Retinal pigment epithelial cell (primary cell): Measurements from ENCODE around the gene CMTM3.
A peak's percentile ranks its signal among the peaks of the same experiment; 100 is the strongest.

Experiments used
- DNase-seq: peaks from one replicate; pipeline ENCODE4 v3.0.0-alpha.2; 2010; ENCODE audit warnings: low read depth
- H3K4me3 ChIP-seq: 2 replicates; pipeline ENCODE4 v1.5.1; 2011; ENCODE audit warnings: mild to moderate bottlenecking, low read length, control low read depth, moderate library complexity
- TF ChIP-seq, protein P1 (sequence below): conservative IDR thresholded peaks from 2 replicates; pipeline ENCODE4 v1.5.1; 2011; ENCODE audit warnings: low read depth, low read length, control low read depth, inconsistent platforms

Gene CMTM3

DNA sequence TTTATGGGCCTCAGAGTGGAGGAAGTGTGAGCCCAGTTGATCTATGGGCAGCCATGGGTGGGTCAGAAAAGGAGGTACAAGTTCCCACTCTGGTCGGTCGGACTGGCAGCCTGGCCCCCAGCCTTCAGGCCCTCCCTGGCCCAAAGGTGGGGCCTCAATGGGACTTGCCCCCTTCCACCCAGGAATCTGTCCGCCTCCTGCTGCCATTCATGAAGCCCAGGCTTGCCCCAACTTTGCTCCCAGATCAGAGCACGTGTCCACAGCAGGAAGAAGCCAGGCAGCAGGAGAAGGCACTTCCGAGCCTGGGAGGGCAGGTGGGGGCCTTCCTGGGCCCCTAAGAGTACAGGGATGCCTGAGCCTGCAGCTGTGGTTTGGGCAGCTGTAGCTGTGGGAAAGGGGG, 3.0 kb upstream of the CMTM3 start:
- no peak for DNase-seq
- TF ChIP-seq, protein P1, sequence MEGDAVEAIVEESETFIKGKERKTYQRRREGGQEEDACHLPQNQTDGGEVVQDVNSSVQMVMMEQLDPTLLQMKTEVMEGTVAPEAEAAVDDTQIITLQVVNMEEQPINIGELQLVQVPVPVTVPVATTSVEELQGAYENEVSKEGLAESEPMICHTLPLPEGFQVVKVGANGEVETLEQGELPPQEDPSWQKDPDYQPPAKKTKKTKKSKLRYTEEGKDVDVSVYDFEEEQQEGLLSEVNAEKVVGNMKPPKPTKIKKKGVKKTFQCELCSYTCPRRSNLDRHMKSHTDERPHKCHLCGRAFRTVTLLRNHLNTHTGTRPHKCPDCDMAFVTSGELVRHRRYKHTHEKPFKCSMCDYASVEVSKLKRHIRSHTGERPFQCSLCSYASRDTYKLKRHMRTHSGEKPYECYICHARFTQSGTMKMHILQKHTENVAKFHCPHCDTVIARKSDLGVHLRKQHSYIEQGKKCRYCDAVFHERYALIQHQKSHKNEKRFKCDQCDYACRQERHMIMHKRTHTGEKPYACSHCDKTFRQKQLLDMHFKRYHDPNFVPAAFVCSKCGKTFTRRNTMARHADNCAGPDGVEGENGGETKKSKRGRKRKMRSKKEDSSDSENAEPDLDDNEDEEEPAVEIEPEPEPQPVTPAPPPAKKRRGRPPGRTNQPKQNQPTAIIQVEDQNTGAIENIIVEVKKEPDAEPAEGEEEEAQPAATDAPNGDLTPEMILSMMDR = no peak
- no peak overlapping the region for H3K4me3 ChIP-seq

DNA sequence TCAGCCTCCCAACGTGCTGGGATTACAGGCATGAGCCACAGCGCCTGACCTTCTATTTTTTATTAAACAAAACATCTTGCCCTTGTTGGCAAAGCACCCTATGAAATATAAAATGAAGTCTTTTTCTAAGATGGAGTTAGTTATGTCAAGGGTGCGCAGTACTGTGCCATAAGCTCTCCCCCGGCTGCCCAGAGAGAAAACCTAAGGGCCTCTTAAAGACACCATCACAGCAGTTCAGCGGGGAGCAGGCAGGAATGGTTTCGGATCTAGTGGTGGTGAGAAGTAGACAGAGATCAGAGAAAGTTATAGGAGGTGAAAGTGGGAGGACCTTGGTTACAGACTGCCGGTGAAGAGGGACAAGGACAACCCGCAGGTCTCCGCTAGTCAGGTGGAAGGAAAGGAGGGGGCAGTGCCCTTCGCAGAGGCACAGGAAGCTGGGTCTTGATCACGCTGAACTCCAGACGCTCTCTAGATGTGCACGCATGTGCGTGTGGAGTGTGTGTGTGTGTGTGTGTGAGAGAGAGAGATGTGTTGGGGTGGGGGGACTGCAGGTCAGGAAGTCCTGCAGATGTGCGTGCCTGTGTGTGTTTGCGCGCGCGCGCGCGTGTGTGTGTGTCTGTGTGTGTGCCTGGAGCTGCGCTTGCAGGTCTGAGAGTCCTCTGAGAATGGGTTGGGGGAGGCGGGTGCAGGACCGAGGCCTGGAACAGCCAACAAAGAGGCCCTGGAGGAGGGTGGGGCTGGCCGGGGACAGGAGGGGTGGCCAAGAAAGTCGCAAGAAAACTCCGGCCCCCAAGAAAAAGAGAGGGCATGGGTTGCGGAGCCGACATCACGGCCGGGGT, 748 bp upstream of the CMTM3 start:
- DNase-seq = no peak
- TF ChIP-seq, protein P1 = no peak

DNA sequence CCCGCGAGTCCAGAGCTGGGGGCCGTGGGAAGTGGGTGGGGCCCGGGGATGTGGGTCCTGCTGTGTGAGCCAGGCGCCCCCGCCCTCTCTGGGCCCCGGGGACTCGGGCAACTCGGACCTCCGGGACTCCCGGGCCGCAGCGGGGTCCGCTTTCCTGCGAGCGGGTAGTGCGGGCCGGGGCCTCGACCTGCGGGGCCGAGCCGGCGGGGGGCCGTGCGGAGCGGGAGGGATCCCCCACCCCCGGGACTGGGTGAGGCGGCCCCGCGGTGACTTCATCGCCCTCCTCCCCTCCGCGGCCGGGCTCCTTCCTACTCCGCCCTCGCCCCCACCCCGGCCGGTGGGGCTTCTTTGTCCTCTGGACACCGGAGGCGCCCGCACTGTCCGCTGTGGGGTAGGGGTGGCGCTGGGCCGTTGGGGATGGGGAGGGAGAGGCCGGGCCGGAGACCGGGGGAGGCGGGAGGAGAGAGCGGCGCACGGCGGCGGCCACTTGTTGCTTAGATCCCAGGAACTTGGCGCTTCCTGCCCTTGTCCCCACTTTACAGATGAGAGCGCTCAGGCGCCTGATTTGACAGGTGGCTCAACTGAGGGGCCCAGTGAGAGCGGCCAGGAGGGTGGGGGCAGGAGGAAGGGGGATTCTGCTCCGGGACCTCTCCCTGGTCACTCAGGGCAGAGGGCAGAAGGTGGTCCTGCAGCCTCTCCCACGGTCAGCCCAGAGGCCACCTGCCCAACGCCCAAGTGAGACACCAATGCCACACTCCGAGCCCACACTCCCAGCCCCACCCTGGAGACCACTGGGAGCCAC, 874 bp downstream of the CMTM3 start:
- no peak for DNase-seq
- TF ChIP-seq, protein P1 = no peak
- H3K4me3 ChIP-seq = peak overlapping the region; percentile 74

More for the DNA sequence above, 748 bp upstream of the CMTM3 start:
- peak overlapping the region; percentile 74 for H3K4me3 ChIP-seq

DNA sequence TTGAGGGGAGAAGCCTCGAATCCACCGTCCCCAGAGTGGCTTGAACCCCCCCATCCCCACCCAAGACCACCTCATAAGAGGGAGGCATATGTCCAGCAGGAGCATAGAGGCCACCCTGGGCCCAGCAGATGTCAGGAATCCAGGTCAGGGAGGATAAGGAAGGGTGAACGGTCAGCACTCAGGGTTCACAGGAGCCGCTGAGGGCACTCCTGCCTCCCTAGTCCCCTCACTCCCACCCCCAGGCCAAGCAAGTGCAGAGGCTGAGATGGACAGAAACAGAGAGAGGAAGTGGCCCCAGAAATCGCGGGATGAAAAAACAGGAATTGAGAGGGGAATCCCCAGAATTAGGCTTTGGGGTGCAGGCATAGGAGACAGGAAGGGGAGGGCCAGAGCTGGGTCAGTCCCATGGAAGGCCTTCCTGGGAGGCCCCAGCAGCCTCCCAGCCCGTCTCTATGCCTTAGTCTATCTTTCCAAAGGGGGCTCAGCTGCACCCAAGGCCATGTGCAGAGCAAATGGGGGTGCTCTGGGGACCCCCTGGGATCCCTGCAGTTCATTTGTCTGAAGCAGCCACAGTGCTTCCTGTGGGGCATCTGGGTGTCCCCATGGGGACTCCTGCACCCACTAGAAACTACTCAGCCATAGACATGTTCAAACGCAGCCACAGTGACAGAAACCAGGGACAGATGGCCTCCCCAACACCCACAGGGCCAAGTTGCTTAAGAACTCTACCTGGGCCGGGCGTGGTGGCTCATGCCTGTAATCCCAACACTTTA, 1.7 kb downstream of the CMTM3 start:
- TF ChIP-seq, protein P1 = no peak
- no peak for DNase-seq
- H3K4me3 ChIP-seq = peak overlapping the region; percentile 74

DNA sequence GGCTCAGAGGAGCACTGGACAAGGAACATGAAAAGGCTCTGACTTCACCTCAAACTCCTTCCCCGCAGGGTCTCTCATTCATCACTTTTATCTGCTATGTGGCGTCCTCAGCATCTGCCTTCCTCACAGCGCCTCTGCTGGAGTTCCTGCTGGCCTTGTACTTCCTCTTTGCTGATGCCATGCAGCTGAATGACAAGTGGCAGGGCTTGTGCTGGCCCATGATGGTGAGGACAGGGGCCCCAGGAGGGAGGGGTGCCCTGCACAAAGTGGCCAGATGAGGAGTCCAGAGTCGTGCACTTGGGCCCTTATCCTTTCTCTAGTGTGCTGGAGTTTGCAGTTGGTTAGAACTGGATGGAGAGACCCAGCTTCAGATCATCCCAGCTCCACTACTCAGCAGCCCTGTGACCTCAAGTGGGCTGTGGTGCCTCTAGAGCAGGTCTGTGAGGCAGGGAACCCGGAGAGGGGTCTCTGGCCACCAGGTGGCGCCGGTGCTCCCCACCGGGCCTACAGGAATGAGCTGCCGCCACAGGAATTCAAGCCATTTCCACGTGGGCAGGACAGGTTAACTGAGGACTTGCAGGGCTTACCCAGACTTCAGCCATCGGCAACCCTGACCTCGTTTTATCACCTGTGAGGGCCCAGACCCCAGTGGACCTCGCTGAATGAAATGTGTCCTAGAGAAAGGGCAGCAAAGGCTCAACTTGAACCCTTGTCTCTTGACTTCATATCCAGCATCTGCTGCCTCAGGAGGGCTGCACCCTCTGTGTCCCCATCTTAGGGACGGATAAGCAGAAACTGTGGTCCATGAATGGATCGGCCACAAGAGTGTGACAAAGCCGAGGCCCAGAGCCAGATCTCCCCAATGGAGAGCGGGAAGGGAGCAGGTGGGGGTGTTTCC, 4.0 kb downstream of the CMTM3 start:
- H3K4me3 ChIP-seq = no peak overlapping the region
- TF ChIP-seq, protein P1 = peak; percentile 98
- peak; percentile 79 for DNase-seq

DNA sequence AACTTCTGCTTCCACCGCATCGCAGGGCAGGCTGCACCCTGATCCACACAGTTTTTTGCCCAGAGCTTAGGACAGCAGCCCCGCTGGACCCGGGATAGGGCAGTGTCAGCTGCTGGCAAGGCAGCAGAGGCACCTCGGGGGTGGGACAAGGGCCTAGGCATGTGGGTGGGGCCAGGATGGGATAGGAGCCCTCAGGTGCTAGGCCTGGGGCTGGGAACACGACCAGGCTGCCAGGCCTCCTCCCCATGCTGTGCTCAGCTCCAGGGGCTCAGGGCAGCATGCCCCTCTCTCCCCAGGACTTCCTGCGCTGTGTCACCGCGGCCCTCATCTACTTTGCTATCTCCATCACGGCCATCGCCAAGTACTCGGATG, 4.6 kb downstream of the CMTM3 start:
- no peak overlapping the region for H3K4me3 ChIP-seq
- DNase-seq = no peak
- TF ChIP-seq, protein P1 = no peak
